BLaER1 treated with 17β-estradiol and CSF1 and Interleukin-3, amounts not matched to agents 10 nM and 100 nM (cell line): ENCODE measurements around the gene INO80.

Source experiments
- H3K27ac ChIP-seq, 11 experiments: shearing (Covaris generic); formaldehyde crosslinking; 2 replicates each; pipeline ENCODE4 v1.8.1; 2022
- H3K27me3 ChIP-seq, 11 experiments: shearing (Covaris generic); formaldehyde crosslinking; 2 replicates each; pipeline ENCODE4 v1.8.1; 2022
- H3K36me3 ChIP-seq, 11 experiments: shearing (Covaris generic); formaldehyde crosslinking; 2 replicates each; pipeline ENCODE4 v1.8.1; 2022
- H3K4me1 ChIP-seq, 10 experiments: shearing (Covaris generic); formaldehyde crosslinking; 2 replicates each; pipeline ENCODE4 v1.8.1; 2022
- H3K4me2 ChIP-seq, 11 experiments: shearing (Covaris generic); formaldehyde crosslinking; 2 replicates each; pipeline ENCODE4 v1.8.1; 2022
- H3K4me3 ChIP-seq, 10 experiments: shearing (Covaris generic); formaldehyde crosslinking; 2 replicates each; pipeline ENCODE4 v1.8.1; 2022
- H3K9ac ChIP-seq, 11 experiments: shearing (Covaris generic); formaldehyde crosslinking; 2 replicates each; pipeline ENCODE4 v1.8.1; 2022
- H3K9me3 ChIP-seq, 11 experiments: shearing (Covaris generic); formaldehyde crosslinking; replicated peaks in 1 of 11; 2 replicates each; pipeline ENCODE4 v1.8.1; 2022
- H4K20me1 ChIP-seq, 11 experiments: shearing (Covaris generic); formaldehyde crosslinking; 2 replicates each; pipeline ENCODE4 v1.8.1; 2022
- Cebpa-rat ChIP-seq, 11 experiments: shearing (Covaris generic); IDR thresholded peaks; 2 replicates each; pipeline ENCODE4 v1.8.1; 2022

The INO80 gene

GRCh38 chr15:40984964-40985363, 131.1 kb downstream of the INO80 start:
- H3K4me1 ChIP-seq = peaks cover 0 to 46% (median 0%) of the 10 kb centered on the region in 10 experiments; a peak in 6 of 20 replicates
- no peaks in the 10 kb centered on the region for H3K9me3 ChIP-seq
- no peak overlapping the region for H3K4me3 ChIP-seq
- H3K9ac ChIP-seq = peak overlapping the region in 2 of 11 experiments; percentile 35 to 38; a peak in 1 of 22 replicates
- H3K27ac ChIP-seq = peak overlapping the region in 3 of 11 experiments; percentile 30 to 52 (median 34); a peak in 4 of 22 replicates
- no peaks in the 10 kb centered on the region for H3K27me3 ChIP-seq
- peaks cover 0 to 9% (median 0%) of the 10 kb centered on the region in 11 experiments; a peak in 3 of 22 replicates for H4K20me1 ChIP-seq
- peak overlapping the region in 1 of 11 experiments; percentile 26; a peak in 1 of 22 replicates for H3K4me2 ChIP-seq
- TF ChIP-seq Cebpa-rat (IDR thresholded peaks at IDR 0.05) = no peak
- peaks cover 97 to 100% (median 100%) of the 10 kb centered on the region in 11 experiments for H3K36me3 ChIP-seq

GRCh38 chr15:40984406-40984805, 131.7 kb downstream of the INO80 start:
- H3K9me3 ChIP-seq = no peaks in the 10 kb centered on the region
- H4K20me1 ChIP-seq = peaks cover 0 to 9% (median 0%) of the 10 kb centered on the region in 11 experiments; a peak in 4 of 22 replicates
- TF ChIP-seq Cebpa-rat (IDR thresholded peaks at IDR 0.05) = no peak
- no peak overlapping the region for H3K4me3 ChIP-seq
- H3K27me3 ChIP-seq = no peaks in the 10 kb centered on the region
- H3K9ac ChIP-seq = no peak overlapping the region
- peaks cover 0 to 45% (median 0%) of the 10 kb centered on the region in 10 experiments; a peak in 6 of 20 replicates for H3K4me1 ChIP-seq
- no peak overlapping the region for H3K27ac ChIP-seq
- no peak overlapping the region for H3K4me2 ChIP-seq
- peaks cover 99 to 100% (median 100%) of the 10 kb centered on the region in 11 experiments for H3K36me3 ChIP-seq

GRCh38 chr15:40982855-40983254, 133.2 kb downstream of the INO80 start:
- peaks cover 100% of the 10 kb centered on the region in 11 experiments for H3K36me3 ChIP-seq
- TF ChIP-seq Cebpa-rat (IDR thresholded peaks at IDR 0.05) = no peak
- H3K9me3 ChIP-seq = no peaks in the 10 kb centered on the region
- no peak overlapping the region for H3K27ac ChIP-seq
- peaks cover 0 to 14% (median 4%) of the 10 kb centered on the region in 11 experiments; a peak in 6 of 22 replicates for H4K20me1 ChIP-seq
- H3K4me1 ChIP-seq = peaks cover 0 to 46% (median 0%) of the 10 kb centered on the region in 10 experiments; a peak in 6 of 20 replicates
- no peak overlapping the region for H3K4me3 ChIP-seq
- no peak overlapping the region for H3K9ac ChIP-seq
- no peak overlapping the region for H3K4me2 ChIP-seq
- no peaks in the 10 kb centered on the region for H3K27me3 ChIP-seq

- no peak overlapping the region for H3K9ac ChIP-seq
- peaks cover 0 to 53% (median 6%) of the 10 kb centered on the region in 10 experiments; a peak in 10 of 20 replicates for H3K4me1 ChIP-seq
- H3K36me3 ChIP-seq = peaks cover 99 to 100% (median 100%) of the 10 kb centered on the region in 11 experiments
- H3K4me2 ChIP-seq = peak overlapping the region in 2 of 11 experiments; percentile 41 to 46; a peak in 4 of 22 replicates
- H3K27ac ChIP-seq = 0 out of 22 replicates have a peak overlapping the region, but pooled peaks of 2 of the 11 experiments have one; percentile 13 to 15
- peaks cover 0 to 17% (median 4%) of the 10 kb centered on the region in 11 experiments; a peak in 6 of 22 replicates for H4K20me1 ChIP-seq
- no peaks in the 10 kb centered on the region for H3K27me3 ChIP-seq
- TF ChIP-seq Cebpa-rat (IDR thresholded peaks at IDR 0.05) = no peak
- no peaks in the 10 kb centered on the region for H3K9me3 ChIP-seq
- H3K4me3 ChIP-seq = no peak overlapping the region
These were observed 134.9 kb downstream of the INO80 start for GRCh38 chr15:40981186-40981585.

- Histone ChIP-seq H3K4me2 (no peak overlapping the region), H3K27me3 (no peaks in the 10 kb centered on the region), H4K20me1 (peaks cover 0 to 17% (median 4%) of the 10 kb centered on the region in 11 experiments; a peak in 6 of 22 replicates), H3K36me3 (peaks cover 81 to 95% (median 90%) of the 10 kb centered on the region in 11 experiments), H3K9ac (no peak overlapping the region), H3K4me3 (no peak overlapping the region), H3K4me1 (peaks cover 0 to 40% (median 6%) of the 10 kb centered on the region in 10 experiments; a peak in 10 of 20 replicates), H3K9me3 (no peaks in the 10 kb centered on the region), H3K27ac (no peak overlapping the region)
- TF ChIP-seq Cebpa-rat (IDR thresholded peaks at IDR 0.05) = no peak
These were observed 137.5 kb downstream of the INO80 start for GRCh38 chr15:40978562-40978961.

GRCh38 chr15:40978141-40978540, 137.9 kb downstream of the INO80 start:
- no peak overlapping the region for H3K9ac ChIP-seq
- peaks cover 0 to 17% (median 4%) of the 10 kb centered on the region in 11 experiments; a peak in 6 of 22 replicates for H4K20me1 ChIP-seq
- no peak for TF ChIP-seq Cebpa-rat (IDR thresholded peaks at IDR 0.05)
- H3K4me1 ChIP-seq = peaks cover 0 to 40% (median 6%) of the 10 kb centered on the region in 10 experiments; a peak in 10 of 20 replicates
- no peak overlapping the region for H3K4me2 ChIP-seq
- H3K9me3 ChIP-seq = no peaks in the 10 kb centered on the region
- H3K36me3 ChIP-seq = peaks cover 77 to 92% (median 86%) of the 10 kb centered on the region in 11 experiments
- no peaks in the 10 kb centered on the region for H3K27me3 ChIP-seq
- no peak overlapping the region for H3K27ac ChIP-seq
- H3K4me3 ChIP-seq = no peak overlapping the region

- peaks cover 0 to 35% (median 6%) of the 10 kb centered on the region in 10 experiments; a peak in 10 of 20 replicates for H3K4me1 ChIP-seq
- no peak overlapping the region for H3K4me3 ChIP-seq
- peak overlapping the region in 5 of 11 experiments; percentile 2 to 17 (median 7); a peak in 5 of 22 replicates for H3K27ac ChIP-seq
- no peak for TF ChIP-seq Cebpa-rat (IDR thresholded peaks at IDR 0.05)
- peak overlapping the region in 3 of 11 experiments; percentile 3 to 26 (median 20); a peak in 1 of 22 replicates for H3K9ac ChIP-seq
- H3K9me3 ChIP-seq = no peaks in the 10 kb centered on the region
- peaks cover 64 to 79% (median 73%) of the 10 kb centered on the region in 11 experiments for H3K36me3 ChIP-seq
- H4K20me1 ChIP-seq = peaks cover 0 to 8% (median 3%) of the 10 kb centered on the region in 11 experiments; a peak in 6 of 22 replicates
- no peaks in the 10 kb centered on the region for H3K27me3 ChIP-seq
- peak overlapping the region in 3 of 11 experiments; percentile 25 to 59 (median 57); a peak in 6 of 22 replicates for H3K4me2 ChIP-seq
These were observed 139.3 kb downstream of the INO80 start for GRCh38 chr15:40976819-40977218.

- no peak overlapping the region for H3K9ac ChIP-seq
- TF ChIP-seq Cebpa-rat (IDR thresholded peaks at IDR 0.05) = no peak
- peaks cover 44 to 59% (median 53%) of the 10 kb centered on the region in 11 experiments for H3K36me3 ChIP-seq
- no peak overlapping the region for H3K27ac ChIP-seq
- no peak overlapping the region for H3K4me3 ChIP-seq
- H3K27me3 ChIP-seq = no peaks in the 10 kb centered on the region
- peaks cover 0 to 18% (median 6%) of the 10 kb centered on the region in 10 experiments; a peak in 10 of 20 replicates for H3K4me1 ChIP-seq
- H3K4me2 ChIP-seq = no peak overlapping the region
- no peaks in the 10 kb centered on the region for H3K9me3 ChIP-seq
- H4K20me1 ChIP-seq = peaks cover 0 to 8% (median 0%) of the 10 kb centered on the region in 11 experiments; a peak in 5 of 22 replicates
These were observed 141.2 kb downstream of the INO80 start for GRCh38 chr15:40974879-40975278.

GRCh38 chr15:40969363-40969762, 146.7 kb downstream of the INO80 start:
- H3K9ac ChIP-seq = no peak overlapping the region

More at GRCh38 chr15:40969363-40969762, 146.7 kb downstream of the INO80 start:
- H4K20me1 ChIP-seq = no peaks in the 10 kb centered on the region
- H3K27me3 ChIP-seq = no peaks in the 10 kb centered on the region
- no peak for TF ChIP-seq Cebpa-rat (IDR thresholded peaks at IDR 0.05)
- H3K4me1 ChIP-seq = peaks cover 6 to 15% (median 12%) of the 10 kb centered on the region in 10 experiments; a peak in 17 of 20 replicates
- no peak overlapping the region for H3K4me2 ChIP-seq
- H3K4me3 ChIP-seq = no peak overlapping the region
- H3K9me3 ChIP-seq = no peaks in the 10 kb centered on the region
- no peak overlapping the region for H3K27ac ChIP-seq
- peaks cover 0 to 7% (median 2%) of the 10 kb centered on the region in 11 experiments; a peak in 8 of 22 replicates for H3K36me3 ChIP-seq
